Posterior vena cava (tissue), 2 donors: ENCODE measurements around the gene DTX3. TPM values are rescaled to one million over a fixed set of nuclear protein-coding genes. Genes with fewer than 3 reads are reported as not detected.

Experiments
- DNase-seq: peaks from one replicate; pipeline ENCODE4 v3.0.0-alpha.2; 2020; ENCODE audit warnings: low spot score
- intact Hi-C, 2 donors: fragments of 100-400 bp; cut with DNase I; formaldehyde crosslinking; loops; one replicate each; pipeline versions ENCODE4 v1.14.1 to v1.14.2; 2022 to 2023
- total RNA-seq, 2 donors: library from RNA; stranded (reverse); fragmentation: NEBNext Ultra II Directional; extraction: Animal tissue kit (Norgen Biotek cat#: 25700); gene quantifications; one replicate each; pipeline ENCODE4 v1.2.1, GENCODE V29; 2021
- donor health status: DM: yes; HTN: yes; CAD: no.
- donor health status: DM: yes; HTN: yes; CAD: no.

Gene DTX3
- total RNA-seq, 2 donors from 2014 or later: 32.4 to 35.6 TPM

DNA sequence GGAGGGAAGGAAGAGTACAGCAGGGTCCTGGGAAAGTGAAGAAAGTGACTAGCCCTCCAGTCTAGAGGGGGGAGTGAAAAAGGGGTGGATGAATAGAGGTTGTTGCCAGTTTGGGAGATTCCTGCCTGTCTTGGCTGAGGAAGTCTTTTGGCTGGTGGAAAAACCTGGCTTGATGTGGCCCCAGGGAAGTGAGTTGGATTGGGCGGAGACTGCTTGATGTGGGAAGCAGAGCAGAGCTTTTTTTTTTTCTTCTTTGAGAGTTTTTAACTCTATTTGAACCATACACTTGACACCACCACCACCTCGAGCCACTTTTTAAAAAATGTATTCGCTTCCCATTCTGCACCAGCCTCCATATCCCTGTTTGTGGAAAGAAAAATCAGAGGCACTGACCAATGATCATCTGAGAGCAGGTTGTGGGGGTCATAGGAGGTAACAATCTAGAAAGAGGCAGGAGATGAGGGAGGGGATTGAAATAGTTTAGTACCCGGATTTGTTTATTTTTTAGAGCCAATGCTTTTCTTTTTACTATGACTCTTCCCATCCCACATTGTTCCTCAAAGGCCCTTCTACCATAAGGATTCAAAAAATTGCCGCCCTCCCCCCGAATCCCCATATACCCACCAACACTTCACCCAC, 690 bp upstream of the DTX3 start:
- intact Hi-C loops: no loop called here
- DNase-seq: no peak

DNA sequence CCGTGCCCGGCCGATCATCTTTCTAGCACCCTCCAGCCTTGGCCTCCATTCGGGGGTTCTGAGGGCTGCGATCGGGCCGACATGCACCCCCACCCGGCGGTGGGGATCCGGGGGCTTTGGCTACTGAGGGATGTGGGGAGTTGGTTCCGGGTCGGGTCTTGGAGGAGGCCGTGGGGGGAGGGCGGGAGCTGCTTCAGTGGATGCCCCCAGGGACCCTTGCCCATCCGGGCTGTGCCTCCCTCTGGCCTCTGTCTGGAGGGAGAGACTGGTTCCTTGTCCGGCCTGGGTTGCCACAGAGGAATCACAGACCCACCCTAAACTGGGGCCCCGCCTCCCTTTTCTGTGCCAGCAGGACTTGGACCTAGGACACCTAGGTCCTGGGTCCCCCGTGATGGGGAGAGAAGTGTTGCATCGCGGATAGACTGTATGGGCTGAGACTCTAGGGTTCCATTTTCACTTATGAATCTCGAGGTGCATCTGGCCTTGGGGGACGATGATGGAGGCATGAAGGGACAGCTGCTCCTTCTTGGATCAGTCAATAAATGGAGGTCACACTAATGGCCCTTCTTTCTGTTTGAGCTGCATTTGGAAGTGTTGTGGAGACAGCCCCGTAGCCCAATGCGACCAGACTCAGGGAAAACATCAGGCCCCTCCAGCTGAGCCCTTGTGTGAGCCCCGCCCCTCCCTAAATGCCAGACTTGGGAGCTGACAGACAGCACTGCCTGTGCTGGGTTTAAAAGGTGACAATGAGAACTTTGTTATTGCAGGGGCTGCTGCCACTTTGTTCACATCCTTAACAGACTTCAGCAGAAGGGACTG, 577 bp downstream of the DTX3 start:
- intact Hi-C loops: no loop called here
- no peak for DNase-seq

DNA sequence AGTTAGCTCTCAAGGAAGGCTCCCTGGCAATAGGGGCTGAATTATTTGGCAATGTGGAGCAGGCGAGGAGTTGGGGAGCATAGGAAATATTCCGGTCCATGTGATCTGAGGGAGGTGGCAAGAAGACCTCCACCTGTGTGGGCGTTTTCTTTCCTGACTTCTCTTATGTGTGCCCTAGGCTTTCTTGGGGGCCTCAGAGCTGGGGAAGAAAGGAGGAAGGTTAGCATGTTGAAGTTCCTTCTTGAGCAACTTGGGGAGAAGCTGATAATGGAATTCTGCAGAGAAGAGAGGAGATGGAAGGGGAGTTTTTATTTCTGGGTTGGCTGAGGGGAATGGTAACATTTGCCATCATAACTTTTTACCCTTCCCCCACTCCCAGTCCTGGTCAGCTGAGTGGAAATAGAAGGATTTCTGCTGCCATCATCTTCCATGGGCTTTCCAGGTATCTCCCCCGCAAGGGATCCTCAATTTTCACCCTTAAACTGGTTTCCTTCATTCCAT, 1.2 kb downstream of the DTX3 start:
- no peak for DNase-seq
- intact Hi-C loops: no loop called here

DNA sequence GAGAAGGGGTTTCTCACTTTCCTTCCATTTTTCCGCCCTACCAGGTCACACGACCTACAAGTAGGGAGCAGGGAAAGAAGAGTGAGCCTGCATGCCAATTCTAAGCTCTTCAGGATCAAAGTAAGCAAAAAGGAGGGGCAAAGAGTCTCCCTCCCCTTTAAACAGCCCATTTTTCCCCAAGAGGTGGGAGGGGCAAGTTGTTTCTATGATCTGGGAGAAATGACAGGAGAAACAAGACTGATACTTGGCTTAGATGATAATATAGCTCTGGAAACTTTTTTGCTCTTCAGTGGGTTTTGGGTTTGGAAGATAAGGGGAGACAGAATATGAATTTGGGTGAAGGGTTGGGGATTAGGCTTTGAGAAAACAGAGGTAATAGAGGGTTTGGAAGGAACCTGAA, 1.8 kb downstream of the DTX3 start:
- no peak for DNase-seq
- intact Hi-C loops: no loop called here

DNA sequence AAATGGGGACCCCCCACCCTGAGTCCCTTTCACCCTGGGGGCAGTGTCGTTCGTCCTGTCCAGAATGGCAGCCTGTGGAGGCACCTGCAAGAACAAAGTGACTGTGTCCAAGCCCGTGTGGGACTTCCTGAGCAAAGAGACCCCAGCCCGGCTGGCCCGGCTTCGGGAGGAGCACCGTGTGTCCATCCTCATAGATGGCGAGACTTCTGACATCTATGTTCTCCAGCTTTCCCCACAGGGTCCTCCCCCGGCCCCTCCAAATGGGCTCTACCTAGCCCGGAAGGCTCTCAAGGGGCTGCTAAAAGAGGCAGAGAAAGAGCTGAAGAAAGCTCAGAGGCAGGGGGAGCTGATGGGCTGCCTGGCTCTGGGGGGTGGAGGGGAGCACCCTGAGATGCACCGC, 2.2 kb downstream of the DTX3 start:
- intact Hi-C loops: no loop called here
- no peak for DNase-seq

DNA sequence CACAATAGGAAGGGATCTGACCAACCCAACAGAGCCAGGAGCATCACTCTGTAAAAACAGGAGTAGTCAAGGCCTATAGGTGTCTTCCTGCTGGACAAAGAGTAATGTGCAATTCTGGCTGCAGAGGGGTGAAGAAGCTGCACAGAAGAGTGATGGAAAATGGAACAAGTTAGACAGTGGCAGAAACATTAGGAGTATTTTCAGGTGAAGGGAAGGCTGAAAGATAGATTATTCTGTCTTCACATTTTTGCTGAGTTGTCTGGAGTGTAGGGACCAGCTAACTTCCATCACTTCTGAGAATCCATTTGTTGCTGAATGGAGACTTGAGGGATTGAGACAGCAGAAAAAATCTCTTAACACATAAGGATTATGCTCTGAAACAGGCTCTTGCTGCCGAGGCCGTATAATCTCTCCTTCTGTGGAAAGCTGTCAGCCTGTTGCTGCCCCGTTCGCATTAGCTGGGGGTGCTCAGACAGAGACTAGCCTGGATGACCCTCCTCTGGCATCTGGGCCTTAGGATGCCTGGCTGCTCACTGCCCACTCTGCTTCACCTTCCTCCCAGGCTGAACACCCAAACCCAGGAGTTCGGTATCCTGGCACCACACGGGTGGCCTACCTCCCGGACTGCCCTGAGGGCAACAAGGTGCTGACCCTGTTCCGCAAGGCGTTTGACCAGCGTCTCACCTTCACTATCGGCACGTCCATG, 3.5 kb downstream of the DTX3 start:
- no peak for DNase-seq
- intact Hi-C loops: no loop called here

DNA sequence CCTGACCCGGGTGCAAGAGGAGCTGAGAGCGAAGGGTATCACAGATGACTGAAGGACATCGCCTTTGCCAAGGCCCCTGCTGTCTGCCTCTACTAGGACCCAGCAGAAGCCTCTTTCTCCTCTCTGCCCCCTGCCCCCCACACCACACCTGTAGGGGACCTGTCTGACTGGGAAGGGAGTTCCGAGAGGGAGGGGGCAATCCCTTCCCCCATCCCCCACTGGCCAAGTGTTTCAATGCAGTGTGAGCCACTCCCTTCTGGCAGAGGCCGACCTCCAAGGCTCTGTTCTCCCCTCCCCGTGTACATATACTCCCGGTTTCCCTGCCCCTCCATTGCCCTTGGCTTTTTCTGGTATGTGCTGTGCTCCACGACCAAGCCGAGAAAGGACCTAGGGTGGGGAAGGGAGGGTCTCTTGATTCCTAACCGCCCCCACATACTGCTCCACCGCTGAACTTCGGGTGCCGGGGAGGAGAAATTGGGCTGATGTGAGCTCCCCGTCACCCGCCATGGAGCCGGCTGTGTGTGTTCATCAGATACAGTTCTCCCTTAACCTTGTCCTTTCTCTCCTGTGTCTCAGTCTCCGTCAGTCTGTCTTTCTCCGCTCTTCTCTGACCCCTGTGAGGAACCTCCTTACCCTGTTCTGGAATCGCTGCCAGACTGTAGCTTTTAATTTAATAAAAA, 4.6 kb downstream of the DTX3 start:
- no peak for DNase-seq
- intact Hi-C loops: no loop called here

DNA sequence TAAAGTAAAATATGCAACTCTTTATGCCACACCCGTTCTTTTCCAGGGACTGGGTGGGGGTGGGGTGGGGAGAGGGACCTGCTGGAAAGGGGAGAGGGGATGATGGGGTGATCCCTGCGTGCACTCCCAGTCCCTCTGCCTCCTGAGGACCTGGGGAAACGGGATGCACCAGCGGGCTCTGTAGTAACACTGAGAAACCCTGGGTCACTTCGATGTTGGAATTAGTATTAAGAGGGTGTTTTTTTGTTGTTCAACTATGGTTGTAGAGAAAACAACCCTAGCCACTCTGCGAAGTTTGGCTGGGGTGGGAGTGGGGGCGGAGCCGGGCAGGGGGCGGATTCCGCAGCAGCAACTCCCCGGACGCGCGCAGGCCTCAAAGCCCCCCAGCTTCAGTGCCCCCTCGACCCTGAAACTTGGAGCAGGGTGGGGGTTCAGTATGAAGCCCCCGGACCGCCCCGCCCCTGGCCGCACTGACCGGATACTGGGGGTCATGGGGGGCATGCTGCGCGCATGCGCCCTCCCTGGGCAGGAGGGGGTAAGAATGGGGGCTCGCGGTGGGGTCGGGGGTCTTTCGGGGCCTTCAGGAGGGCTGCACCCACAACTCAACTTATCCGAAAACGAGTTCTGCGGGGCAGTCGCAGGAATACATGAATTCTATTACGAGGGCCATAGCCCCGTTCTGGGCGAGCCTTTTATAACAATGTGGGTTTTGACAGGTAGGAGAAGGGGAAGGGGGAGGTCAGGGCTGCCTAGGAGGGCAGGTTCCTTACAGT, 5.3 kb downstream of the DTX3 start:
- peak; percentile 79 for DNase-seq
- intact Hi-C loops: no loop called here

DNA sequence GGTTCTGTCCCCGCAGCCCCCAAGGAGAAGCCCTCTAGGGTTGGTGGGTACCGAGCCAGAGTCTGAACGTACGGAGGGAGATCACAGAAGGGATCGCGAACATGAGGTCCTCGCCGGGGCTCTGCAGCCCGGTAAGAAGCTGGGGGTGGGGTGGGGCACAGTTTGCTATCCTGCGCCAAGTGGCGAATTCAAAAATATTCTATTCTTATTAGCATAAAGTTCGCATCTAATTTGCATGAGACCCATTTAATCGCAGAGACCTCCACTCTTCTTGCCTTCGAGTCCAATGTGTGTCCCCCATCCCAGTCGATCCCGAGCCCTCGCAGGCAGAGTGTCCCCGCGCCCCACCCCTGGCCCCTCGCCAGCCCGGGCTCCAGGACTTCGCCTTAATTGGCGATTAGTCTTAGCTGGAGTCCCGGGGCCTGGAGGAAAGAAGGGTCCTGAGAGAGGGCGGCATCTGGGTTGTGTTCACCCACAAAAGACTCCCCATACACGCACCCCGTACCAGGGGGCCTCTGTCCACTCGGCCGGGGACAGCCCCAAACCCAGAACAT, 6.0 kb downstream of the DTX3 start:
- peak; percentile 89 for DNase-seq
- intact Hi-C loops: no loop called here

DNA sequence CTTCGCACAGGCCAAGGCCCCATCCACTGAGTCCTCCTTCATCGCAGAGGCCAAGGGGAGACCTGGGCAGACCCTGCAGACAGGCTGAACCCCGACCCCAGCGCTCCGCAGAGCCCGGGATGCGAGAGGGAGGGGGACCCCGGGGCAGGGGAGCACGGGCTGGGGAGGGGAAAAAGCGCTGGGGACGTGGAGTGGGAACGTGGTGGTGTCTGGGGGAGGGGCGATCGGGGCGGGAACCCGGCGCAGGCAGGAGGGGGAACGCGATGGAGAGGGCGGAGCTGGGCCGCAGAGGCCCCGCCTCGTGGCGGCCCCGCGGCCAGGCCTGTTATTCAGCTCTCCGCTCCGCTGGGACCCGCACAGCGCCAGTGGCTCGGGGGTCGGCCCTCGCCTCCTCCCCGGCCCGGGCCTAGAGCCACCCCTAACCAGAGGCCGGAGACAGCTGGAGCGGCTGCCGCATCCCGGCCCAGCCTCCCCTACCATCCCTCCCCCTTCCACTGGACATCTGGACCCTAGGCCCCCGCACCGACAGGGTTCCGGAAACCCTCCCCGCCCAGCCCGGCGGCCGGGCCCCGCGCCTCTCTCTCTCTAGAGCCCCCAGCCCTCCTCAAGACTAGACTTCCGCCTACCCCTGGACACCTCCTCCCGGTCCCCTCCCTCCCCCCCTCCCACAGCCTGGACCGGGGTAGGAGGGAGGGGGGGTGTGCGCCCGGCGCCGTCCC, 6.6 kb downstream of the DTX3 start, which contains the start of gene ARHGEF25:
TSS of gene ARHGEF25 (plus strand) at position 328 of the 719 bp plus-strand sequence. CDS start 460 bp downstream, outside the sequence.
- peak; percentile 92 for DNase-seq
- intact Hi-C loops: no loop called here

DNA sequence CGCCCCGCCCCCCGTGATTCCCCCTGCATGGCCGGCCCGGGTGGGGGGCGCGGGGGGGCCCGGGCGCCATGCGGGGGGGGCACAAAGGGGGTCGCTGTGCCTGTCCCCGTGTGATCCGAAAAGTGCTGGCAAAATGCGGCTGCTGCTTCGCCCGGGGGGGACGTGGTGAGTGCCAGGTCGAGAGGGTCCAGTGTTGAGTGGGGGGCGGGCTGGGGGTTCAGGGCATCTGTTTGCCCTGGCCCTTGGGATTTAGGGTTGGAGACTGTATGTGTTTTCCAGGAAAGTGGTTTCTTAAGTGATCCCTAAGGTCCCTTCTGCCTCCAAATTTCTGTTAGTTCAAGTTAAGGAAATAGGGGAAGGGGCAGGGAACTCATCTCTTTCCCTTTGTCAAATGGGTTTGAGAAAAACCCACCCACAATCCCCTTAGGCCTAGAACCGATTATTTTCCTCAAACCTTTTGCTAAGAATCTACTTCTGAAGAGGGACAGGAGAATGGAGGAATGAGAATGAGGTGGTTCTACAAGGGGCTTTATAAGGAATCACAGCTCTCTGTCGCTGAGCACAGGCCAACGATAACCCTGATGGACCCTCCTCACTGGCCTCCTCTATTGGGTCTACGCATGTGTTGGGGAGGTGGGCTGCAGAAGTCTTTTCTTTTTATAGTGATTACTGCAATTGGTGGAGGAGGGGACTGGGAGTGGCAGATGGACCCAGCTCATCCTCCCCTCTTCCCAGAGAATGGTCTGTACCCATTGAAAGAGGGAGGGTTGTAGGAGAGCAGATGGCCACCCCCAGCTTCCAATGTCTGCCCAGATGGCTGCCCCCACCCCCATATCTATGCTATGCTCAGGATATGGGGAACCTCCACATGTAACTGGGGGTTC, 7.4 kb downstream of the DTX3 start:
- intact Hi-C loops: no loop called here
- DNase-seq: peak; percentile 40

DNA sequence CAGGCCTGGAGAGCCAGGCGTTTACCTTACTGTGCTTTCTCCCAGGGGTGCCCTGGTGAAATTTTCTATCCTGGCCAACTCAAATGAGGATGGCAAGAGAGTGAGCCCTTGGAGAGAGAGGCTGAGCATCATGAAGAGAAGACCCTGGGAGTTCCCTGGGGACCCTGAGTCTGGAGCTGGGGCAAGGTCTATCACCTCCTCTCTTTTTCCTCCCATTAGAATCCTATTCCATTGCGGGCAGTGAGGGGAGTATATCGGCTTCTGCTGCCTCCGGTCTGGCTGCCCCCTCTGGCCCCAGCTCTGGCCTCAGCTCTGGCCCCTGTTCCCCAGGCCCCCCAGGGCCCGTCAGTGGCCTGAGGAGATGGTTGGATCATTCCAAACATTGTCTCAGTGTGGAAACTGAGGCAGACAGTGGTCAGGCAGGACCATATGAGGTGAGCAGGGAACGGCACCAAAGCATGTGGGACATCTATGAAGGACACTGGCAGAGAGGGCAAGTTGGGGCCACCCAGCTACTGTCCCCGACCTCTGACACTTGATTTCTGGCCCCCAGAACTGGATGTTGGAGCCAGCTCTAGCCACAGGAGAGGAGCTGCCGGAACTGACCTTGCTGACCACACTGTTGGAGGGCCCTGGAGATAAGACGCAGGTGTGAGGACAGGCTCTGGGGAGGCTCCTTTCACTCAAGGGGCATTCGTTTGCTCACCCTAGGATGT, 8.2 kb downstream of the DTX3 start:
- DNase-seq: peak; percentile 50
- intact Hi-C loops: no loop called here

DNA sequence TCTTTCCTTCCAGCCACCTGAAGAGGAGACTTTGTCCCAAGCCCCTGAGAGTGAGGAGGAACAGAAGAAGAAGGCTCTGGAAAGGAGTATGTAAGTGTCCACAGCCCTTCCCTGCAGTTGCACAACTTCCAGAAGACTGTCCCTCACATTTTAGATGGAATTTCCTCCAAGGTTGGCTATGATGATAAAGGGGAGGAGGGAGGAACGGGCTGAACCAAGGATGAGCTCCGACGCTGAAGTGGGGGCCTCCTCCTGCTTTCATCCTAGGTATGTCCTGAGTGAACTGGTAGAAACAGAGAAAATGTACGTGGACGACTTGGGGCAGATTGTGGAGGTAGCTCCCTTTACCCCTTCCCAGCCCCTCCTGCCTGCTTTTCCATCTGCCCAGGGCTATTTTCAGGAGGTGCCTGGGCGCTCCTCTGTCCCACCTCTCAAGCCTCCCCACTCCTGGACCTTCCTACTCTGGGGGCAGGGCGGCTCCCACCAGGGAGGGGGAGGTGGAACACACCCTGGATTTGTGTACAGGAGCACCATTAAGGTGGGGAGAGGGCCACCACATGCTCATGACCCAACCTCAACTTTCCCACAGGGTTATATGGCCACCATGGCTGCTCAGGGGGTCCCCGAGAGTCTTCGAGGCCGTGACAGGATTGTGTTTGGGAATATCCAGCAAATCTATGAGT, 8.9 kb downstream of the DTX3 start:
- DNase-seq: peak; percentile 64
- intact Hi-C loops: no loop called here

DNA sequence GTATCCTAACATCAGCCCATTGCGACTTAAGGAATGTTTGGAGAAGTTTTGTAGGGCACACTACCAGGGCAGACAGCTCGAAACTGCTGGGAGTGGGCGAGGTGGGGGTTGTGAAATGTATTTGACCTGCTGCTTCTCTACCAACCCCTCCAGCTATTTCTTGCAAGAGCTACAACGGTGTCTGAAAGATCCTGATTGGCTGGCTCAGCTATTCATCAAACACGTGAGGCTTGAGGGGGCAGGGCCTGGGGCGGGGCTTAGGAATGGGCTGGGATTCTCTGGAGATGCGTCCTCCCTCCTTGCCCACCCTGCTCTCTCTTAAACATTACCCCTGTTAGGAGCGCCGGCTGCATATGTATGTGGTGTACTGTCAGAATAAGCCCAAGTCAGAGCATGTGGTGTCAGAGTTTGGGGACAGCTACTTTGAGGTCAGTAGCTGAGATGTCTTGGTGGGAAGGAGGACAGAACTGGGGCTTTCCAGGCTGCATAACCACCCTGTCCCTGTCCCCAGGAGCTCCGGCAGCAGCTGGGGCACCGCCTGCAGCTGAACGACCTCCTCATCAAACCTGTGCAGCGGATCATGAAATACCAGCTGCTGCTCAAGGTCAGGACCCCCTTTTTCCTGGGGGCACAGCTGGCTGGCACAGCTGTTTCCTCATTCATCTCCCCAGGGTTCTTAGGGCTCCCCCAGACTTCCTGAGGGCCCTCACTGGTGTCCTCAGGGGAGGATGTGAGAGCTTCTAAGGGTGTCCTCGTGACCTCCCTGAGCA, 9.7 kb downstream of the DTX3 start:
- intact Hi-C loops: no loop called here
- peak; percentile 66 for DNase-seq

DNA sequence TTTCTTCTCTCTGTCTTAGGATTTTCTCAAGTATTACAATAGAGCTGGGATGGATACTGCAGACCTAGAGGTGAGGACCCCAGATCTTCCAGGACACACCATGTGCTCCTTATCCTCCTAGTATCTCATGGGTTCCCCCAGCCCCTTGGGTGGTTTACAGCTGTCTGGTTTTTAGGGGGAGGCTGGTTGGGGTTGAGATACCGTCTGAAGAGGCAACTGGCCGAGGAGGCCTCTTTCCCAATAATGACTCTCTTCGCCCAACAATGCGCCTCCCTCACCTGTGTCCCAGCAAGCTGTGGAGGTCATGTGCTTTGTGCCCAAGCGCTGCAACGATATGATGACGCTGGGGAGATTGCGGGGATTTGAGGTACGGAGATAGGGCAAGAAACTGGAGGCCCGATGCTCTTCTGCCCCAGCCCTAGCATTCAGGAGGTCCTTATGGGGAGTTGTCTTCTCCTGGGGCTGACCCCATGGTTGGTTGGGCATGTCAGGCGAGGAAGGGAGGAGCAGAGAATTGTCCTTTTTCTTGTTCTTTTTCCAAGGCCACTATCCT, 10.4 kb downstream of the DTX3 start:
- peak; percentile 30 for DNase-seq
- intact Hi-C loops: no loop called here
